ENCODE results near the gene ATG2A. TPM values are rescaled to one million over a fixed set of nuclear protein-coding genes. Genes with fewer than 3 reads are reported as not detected.

The ATG2A gene
- total RNA-seq, 1 donor from 2014 or later, result 21.4 TPM

DNA sequence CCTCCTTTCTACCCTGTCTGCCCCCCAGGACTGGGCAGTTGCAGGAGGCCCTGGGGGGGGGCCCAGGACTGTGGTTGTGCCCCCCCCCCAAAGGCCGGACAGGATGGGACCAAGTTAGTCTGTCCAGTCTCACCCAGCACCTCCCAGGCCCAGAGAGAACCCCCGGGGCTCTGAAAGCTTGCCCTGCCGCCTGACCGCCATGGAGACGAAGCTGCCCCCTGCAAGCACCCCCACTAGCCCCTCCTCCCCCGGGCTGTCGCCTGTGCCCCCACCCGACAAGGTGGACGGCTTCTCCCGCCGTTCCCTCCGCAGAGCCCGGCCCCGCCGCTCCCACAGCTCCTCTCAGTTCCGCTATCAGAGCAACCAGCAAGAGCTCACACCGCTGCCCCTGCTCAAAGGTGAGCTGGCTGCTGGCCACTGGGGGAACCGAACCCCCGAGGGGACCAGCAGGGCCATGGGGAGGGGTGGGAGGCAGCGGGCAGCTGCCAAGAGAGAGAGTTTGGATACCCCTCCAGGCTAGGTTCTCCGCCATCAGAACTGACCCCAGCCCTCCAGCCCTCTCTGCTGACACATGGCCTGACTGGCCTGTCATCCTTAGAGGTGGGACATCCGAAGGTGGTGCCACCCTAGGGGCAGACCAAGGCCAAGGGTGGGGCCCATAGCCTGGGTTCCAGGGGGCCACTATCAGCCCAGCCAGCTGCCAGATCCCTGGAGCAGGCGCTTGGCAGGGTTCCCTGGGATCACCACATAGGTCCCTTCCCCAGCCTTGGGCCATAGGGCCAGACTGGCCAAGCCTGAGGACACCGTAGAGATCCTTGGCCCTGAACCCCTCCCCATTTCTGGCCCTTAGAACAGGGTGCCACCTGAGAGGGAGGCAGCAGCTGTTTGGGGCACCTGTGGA, 8.8 kb upstream of the ATG2A start:
- Histone ChIP-seq H3K36me3 (ENCODE audit: insufficient read depth, low read length) (peaks cover 9% of the 10 kb centered on the region), H3K27me3 (ENCODE audit: insufficient read depth, low read length) (no peaks in the 10 kb centered on the region), H3K4me3 (ENCODE audit: insufficient read depth, low read depth, low read length) (peak overlapping the region; percentile 86), H4K20me1 (ENCODE audit: insufficient read depth, low read length) (peaks cover 19% of the 10 kb centered on the region), H3K9ac (ENCODE audit: low read length) (peak overlapping the region; percentile 82), H2AFZ (ENCODE audit: low read depth, low read length) (no peak overlapping the region), H3K4me2 (ENCODE audit: low read length) (peak overlapping the region; percentile 91), H3K79me2 (ENCODE audit: insufficient read depth, low read length) (peaks cover 6% of the 10 kb centered on the region), H3K9me3 (ENCODE audit: insufficient read depth, low read depth, low read length) (no peaks in the 10 kb centered on the region), H3K27ac (ENCODE audit: low read depth, low read length) (no peak overlapping the region), H3K4me1 (ENCODE audit: insufficient read depth, low read length) (peaks cover 11% of the 10 kb centered on the region)
- no peak for TF ChIP-seq EZH2 (IDR thresholded peaks at IDR 0.05; ENCODE audit: insufficient read depth, low read length)
- TF ChIP-seq, protein P1, sequence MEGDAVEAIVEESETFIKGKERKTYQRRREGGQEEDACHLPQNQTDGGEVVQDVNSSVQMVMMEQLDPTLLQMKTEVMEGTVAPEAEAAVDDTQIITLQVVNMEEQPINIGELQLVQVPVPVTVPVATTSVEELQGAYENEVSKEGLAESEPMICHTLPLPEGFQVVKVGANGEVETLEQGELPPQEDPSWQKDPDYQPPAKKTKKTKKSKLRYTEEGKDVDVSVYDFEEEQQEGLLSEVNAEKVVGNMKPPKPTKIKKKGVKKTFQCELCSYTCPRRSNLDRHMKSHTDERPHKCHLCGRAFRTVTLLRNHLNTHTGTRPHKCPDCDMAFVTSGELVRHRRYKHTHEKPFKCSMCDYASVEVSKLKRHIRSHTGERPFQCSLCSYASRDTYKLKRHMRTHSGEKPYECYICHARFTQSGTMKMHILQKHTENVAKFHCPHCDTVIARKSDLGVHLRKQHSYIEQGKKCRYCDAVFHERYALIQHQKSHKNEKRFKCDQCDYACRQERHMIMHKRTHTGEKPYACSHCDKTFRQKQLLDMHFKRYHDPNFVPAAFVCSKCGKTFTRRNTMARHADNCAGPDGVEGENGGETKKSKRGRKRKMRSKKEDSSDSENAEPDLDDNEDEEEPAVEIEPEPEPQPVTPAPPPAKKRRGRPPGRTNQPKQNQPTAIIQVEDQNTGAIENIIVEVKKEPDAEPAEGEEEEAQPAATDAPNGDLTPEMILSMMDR (IDR thresholded peaks at IDR 0.05; ENCODE audit: insufficient read depth, low read depth, low read length), result no peak
- Mint-ChIP-seq H3K9me3 (ENCODE audit: unreplicated experiment) (no peaks in the 10 kb centered on the region), H3K27ac (ENCODE audit: unreplicated experiment) (no peak overlapping the region), H3K36me3 (ENCODE audit: low read depth, unreplicated experiment) (peaks cover 17% of the 10 kb centered on the region), H3K4me3 (ENCODE audit: unreplicated experiment) (peak overlapping the region; percentile 96), H3K27me3 (ENCODE audit: low read depth, unreplicated experiment) (no peaks in the 10 kb centered on the region), H3K4me1 (ENCODE audit: low read depth, unreplicated experiment) (peaks cover 3% of the 10 kb centered on the region)
- DNase-seq (ENCODE audit: low read depth) (no peak), FAIRE-seq (no peak)

DNA sequence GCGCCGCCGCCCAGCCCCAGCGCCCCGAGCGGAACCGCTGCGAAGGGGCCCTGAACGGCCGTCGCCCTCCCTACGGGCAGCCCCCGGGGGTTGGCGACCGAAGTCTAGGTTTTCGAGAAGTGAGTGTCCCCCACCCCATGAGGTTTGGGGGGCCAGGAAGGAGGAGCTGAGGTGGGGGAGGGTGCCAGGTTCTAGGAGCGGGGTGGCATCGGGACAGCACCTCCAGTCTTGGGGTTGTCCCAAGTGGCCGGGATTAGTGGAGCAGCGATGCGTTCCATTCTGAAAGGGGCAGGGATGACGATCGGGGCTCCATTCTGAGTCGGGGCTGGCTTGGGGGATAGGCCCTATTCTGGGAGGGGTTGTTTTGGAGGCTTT, 7.9 kb upstream of the ATG2A start:
- H3K9me3 Mint-ChIP-seq (ENCODE audit: unreplicated experiment), result no peaks in the 10 kb centered on the region
- Histone ChIP-seq H3K27ac (ENCODE audit: low read depth, low read length) (peak overlapping the region; percentile 84), H3K4me3 (ENCODE audit: insufficient read depth, low read depth, low read length) (peak overlapping the region; percentile 86), H2AFZ (ENCODE audit: low read depth, low read length) (peak overlapping the region; percentile 82), H3K9ac (ENCODE audit: low read length) (peak overlapping the region; percentile 82), H3K79me2 (ENCODE audit: insufficient read depth, low read length) (peaks cover 6% of the 10 kb centered on the region), H3K9me3 (ENCODE audit: insufficient read depth, low read depth, low read length) (no peaks in the 10 kb centered on the region), H3K27me3 (ENCODE audit: insufficient read depth, low read length) (no peaks in the 10 kb centered on the region), H4K20me1 (ENCODE audit: insufficient read depth, low read length) (peaks cover 17% of the 10 kb centered on the region), H3K4me2 (ENCODE audit: low read length) (peak overlapping the region; percentile 91), H3K36me3 (ENCODE audit: insufficient read depth, low read length) (peaks cover 5% of the 10 kb centered on the region), H3K4me1 (ENCODE audit: insufficient read depth, low read length) (peaks cover 11% of the 10 kb centered on the region)
- DNase-seq (ENCODE audit: low read depth), result no peak
- TF ChIP-seq, protein P1 (IDR thresholded peaks at IDR 0.05; ENCODE audit: insufficient read depth, low read depth, low read length), result no peak
- FAIRE-seq, result no peak
- peaks cover 3% of the 10 kb centered on the region for H3K4me1 Mint-ChIP-seq (ENCODE audit: low read depth, unreplicated experiment)
- H3K36me3 Mint-ChIP-seq (ENCODE audit: low read depth, unreplicated experiment), result peaks cover 12% of the 10 kb centered on the region
- no peaks in the 10 kb centered on the region for H3K27me3 Mint-ChIP-seq (ENCODE audit: low read depth, unreplicated experiment)
- H3K27ac Mint-ChIP-seq (ENCODE audit: unreplicated experiment), result no peak overlapping the region
- H3K4me3 Mint-ChIP-seq (ENCODE audit: unreplicated experiment), result peak overlapping the region; percentile 96

All from astrocyte (in vitro differentiated cells and primary cell).